Activated T-helper 1 cell treated with Interleukin-2 at 50 U/mL for 16 hours (primary cell): Measurements from ENCODE around the gene ATRNL1.
"Not testable (repeated sequence)": the region's sequence is repeated elsewhere in the genome, so short reads cannot be mapped to it uniquely, and the experiment has no call there.

ENCODE experiments used
- DNase-seq: peaks from one replicate; pipeline ENCODE4 v3.0.0-alpha.2; 2020; ENCODE audit warnings: low read depth

Gene ATRNL1

GRCh38 chr10:115214829-115215228, 121.7 kb downstream of the ATRNL1 start:
- DNase-seq = no peak

DNA sequence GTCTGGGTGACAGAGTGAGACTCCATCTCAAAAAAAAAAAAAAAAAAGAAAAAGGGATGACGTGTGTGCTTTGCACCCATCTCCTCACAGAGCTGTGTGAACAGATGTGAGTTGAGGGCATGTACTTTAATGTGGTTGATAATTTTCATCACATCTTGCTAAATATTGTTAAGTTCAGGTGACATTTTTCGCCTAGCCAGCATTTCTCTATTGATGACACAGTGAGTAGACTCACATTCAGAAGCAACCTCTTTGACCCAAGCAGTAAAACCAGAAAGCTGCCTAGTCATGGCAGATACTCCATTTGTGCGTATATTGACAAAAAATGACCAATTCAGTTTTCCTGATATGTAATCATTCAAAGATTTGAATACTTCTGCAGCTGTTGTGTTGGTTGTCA, 126.0 kb downstream of the ATRNL1 start:
- DNase-seq = no peak

GRCh38 chr10:115222039-115222438, 128.9 kb downstream of the ATRNL1 start:
- no peak for DNase-seq

DNA sequence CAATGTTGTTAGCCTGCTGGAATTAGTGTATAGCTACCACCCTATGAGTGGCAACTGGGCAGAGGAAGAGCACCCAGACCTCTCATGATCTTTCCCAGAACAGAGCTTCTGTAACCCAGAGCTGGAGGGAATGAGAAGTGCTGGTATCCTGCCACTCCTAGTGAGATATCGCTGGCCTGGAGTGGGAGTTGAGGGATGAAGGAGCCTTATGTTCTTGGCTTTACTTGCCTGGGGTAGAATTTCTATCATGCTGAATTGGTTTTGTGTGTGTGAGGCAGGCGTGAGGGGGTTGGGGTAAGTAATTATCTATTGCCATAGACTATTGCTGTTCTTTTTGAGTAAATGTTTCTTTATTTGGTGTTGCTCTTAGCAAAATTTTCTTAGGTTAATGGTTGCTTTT, 146.6 kb downstream of the ATRNL1 start:
- DNase-seq = no peak

- no peak for DNase-seq
These were observed 157.6 kb downstream of the ATRNL1 start for GRCh38 chr10:115250784-115251183.

DNA sequence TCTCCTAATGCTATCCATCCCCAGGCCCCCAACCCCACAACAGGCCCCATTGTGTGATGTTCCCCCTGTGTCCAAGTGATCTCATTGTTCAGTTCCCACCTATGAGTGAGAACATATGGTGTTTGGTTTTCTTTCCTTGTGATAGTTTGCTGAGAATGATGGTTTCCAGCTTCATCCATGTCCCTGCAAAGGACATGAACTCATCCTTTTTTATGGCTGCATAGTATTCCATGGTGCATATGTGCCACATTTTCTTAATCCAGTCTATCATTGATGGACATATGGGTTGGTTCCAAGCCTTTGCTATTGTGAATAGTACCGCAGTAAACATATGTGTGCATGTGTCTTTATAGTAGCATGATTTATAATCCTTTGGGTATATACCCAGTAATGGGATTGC, 160.6 kb downstream of the ATRNL1 start:
- DNase-seq = not testable (repeated sequence)

DNA sequence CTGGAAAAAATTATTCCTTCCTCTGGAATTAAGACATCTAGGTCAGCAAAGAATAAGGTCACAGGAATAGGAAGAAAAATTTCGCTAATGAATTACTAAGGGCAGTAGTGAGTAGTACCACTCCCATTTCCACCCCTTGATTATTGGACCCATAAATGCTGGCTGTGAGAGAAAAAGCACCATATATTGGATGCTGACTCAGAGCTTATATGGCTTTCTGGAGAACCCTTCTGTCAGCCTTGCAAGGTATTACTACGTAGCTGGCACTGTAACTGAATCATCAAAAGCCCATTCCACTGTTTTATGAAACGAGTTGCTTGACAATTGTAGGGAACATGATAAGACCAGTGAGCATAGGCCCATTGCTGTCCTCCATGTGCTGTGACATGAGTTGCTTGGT, 179.3 kb downstream of the ATRNL1 start:
- DNase-seq = no peak

DNA sequence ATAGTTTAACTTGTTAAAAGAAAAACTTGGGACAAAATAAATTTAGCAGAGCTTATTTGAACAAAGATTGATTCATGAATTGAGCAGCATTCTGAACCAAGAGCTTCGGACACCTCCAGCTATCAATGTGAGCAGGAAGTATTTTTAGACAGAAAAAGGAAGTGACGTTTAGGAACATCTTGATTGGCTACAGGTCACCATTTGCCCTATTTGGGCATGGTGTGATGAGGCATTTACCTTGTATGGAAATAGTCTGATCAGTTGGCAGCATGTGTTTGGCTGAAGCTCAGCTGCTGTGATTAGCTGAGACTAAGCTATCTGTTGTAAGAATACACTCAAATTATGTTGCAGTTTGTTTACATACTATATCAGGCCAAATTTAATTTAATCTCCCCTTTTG, 185.1 kb downstream of the ATRNL1 start:
- no peak for DNase-seq

GRCh38 chr10:115295213-115295805, 202.1 kb downstream of the ATRNL1 start:
- no peak for DNase-seq

GRCh38 chr10:115300080-115300479, 206.9 kb downstream of the ATRNL1 start:
- DNase-seq = no peak

GRCh38 chr10:115319669-115320068, 226.5 kb downstream of the ATRNL1 start:
- DNase-seq = not testable (repeated sequence)

- DNase-seq = no peak
These were observed 228.2 kb downstream of the ATRNL1 start for GRCh38 chr10:115321360-115321759.

- DNase-seq = no peak
These were observed 235.2 kb downstream of the ATRNL1 start for GRCh38 chr10:115328331-115328730.

DNA sequence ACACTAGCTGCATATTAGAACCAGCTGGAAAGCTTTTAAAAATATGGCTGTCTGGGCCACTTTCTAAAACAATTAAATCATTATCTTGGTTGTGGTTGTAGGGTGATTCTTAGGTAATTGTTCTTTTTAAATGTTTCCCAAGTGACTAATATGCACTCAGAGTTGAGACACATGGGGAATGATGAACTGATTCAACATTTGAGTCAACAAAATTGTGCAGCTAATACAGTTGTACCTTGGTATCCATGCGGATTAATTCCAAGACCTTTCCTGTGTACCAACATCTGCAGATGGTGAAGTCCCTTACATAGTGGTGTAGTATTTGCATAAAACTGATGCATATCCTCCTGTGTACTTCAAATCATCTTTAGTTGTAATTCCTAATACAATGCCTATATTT, 242.2 kb downstream of the ATRNL1 start:
- no peak for DNase-seq

DNA sequence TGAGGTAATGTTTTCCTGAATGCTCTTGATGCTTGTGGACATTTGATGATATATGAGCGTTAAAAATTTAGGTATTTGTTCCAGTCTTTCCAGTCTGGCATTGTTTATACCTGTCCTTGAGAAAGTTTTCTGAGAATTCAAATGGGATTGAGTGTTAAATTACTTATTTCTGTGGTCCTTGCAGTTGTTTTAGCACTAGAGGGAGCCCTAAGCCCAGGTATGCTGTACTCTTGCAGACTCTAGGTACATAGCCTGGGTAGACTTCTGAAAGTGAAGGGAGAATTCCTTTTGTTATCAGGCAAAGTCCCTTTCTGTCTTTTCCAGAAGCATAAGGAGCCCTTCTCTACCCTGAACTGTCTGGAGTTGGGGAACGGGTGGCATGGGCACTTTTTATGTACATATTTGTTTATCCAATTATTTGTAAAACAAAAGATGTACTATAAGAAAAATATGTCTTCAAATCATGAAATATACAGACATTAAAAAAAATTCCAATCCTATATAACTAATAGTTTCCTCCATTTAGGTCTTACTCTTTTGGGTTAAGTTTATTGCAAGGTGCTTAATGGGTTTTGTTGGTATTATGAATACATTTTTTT, 262.1 kb downstream of the ATRNL1 start:
- no peak for DNase-seq

- DNase-seq = not testable (repeated sequence)
These were observed 274.8 kb downstream of the ATRNL1 start for GRCh38 chr10:115367920-115368319.

- DNase-seq = no peak
These were observed 285.9 kb downstream of the ATRNL1 start for GRCh38 chr10:115379064-115379463.

- DNase-seq = no peak
These were observed 291.5 kb downstream of the ATRNL1 start for GRCh38 chr10:115384665-115385064.

DNA sequence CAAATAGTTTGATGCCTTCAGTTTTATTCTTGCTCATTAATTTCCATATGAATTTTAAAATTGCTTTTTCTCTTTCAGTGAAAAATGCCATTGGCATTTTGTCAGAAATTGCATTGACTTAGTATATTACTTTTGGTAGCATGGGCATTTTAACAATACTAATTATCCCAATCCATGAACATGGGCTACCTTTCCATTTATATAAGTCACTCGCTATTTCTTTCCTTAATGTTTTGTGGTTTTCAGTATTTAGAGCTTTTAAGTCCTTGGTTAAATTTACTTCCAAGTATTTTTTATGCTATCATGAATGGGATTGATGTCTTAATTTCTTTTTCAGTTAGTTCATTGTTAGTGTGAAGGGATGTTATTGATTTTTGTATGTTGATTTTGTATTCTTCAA, 297.4 kb downstream of the ATRNL1 start:
- DNase-seq = no peak

DNA sequence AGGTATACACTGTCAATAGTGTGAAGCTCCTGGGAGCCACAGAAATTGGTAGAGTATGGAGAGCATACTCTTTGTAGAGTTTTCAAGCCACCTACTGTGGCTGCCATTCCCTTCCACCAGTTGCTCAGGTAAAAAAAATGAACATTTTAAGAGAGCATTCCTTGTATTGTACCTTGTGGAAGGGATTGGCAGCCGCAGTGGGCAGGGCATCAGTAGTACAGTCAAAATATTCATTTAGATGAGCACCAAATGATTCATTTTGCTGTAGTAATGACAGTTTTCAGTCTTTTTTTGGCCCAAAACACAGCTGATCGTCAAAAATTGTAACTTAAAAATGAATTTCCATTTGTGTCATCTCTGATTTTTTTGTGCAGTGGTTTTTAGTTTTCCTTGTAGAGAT, 304.9 kb downstream of the ATRNL1 start:
- DNase-seq = no peak

DNA sequence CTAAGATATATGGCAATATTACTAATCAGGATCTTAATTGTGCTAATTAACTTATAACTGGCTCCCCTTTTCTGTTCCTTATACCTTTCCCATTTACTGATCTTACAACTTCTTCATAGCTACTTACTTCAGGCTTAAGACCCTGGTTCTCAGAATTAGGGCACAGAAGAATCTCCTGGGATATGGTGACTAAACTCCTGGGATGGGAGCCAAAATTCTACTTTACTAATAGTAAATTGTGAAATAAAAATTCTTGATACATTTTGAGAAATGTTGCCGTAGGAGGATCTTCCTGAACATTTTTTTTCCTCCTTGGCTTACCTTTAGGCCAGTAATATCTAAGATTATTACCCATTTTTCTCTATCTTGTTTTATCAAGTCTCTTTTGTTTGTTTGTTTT, 309.5 kb downstream of the ATRNL1 start:
- no peak for DNase-seq

DNA sequence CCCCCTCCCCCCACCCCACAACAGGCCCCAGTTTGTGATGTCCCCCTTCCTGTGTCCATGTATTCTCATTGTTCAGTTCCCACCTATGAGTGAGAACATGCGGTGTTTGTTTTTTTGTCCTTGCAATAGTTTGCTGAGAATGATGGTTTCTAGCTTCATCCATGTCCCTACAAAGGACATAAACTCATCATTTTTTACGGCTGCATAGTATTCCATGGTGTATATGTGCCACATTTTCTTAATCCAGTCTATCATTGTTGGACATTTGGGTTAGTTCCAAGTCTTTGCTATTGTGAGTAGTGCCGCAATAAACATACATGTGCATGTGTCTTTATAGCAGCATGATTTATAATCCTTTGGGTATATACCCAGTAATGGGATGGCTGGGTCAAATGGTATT, 312.7 kb downstream of the ATRNL1 start:
- not testable (repeated sequence) for DNase-seq

- no peak for DNase-seq
These were observed 316.2 kb downstream of the ATRNL1 start for GRCh38 chr10:115409347-115409746.

DNA sequence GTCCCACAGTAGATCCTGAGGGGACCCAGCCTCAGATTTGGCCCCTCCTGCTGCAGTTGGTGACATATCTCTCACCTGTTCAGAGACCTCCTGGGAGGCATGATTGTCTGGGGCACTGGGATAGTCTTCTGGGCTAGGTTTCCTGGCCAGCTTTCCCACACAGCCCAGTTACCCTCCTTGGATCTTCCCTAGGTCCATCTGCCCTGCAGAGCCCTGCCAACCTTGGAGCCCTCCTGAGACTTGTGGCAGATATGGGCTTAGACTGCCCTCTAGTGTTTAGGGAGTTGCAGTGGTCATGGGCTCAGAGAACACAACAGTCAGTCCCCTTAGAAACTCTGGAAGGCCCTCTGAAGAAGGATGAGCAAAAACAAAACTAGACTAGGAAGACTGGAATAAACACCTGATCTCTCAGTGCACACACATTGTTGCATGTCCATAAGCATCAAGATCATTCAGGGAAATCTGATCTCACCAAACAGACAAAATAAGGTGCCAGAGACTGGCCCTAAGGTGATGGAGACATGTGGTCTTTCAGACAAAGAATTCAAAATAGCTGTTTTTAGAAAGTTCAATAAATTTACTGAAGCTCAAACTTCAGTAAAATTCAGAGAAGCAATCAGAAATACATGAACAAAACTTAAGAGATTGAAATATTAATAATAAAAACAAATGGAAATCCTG, 324.6 kb downstream of the ATRNL1 start:
- no peak for DNase-seq
